UCSD-AML1 (cell line): ENCODE measurements around the gene CMTM4.
"Not testable (repeated sequence)": the region's sequence is repeated elsewhere in the genome, so short reads cannot be mapped to it uniquely, and the experiment has no call there.

Source experiments
- DNase-seq: peaks from one replicate; lab custom pipeline; 2025; ENCODE audit not compliant: unreplicated experiment; lab: John Stamatoyannopoulos, UW

CMTM4 gene

DNA sequence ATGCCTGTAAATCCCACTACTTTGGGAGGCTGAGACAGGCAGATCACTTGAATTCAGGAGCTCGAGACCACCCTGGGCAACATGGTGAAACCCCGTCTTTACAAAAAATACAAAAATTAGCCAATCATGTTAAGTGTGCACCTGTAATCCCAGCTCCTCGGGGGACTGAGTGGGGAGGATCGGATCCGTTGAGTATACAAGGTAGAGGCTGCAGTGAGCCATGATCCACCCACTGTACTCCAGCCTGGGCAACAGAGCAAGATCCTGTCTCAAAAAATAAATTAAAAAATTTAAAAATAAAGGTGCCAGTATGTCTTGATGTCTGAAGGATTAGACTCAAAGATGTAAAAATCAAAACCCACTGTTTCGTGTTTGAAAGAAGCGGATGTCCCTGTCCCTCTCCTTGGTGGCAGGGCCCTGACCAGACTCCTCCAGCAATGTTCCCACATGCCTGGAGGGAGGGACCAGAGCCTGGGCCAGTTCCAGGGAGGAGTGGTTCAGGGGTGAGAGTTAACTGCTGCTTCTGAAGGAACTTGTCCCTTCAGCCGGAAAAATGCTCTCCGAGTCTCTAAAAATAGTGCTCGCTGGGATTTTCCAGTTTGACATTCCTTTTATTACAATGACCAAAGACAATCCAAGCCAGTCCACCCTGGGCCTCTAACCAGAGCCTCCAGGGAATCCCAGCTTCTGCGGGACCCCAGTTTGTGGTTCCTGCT, 9.4 kb upstream of the CMTM4 start:
- DNase-seq = no peak

DNA sequence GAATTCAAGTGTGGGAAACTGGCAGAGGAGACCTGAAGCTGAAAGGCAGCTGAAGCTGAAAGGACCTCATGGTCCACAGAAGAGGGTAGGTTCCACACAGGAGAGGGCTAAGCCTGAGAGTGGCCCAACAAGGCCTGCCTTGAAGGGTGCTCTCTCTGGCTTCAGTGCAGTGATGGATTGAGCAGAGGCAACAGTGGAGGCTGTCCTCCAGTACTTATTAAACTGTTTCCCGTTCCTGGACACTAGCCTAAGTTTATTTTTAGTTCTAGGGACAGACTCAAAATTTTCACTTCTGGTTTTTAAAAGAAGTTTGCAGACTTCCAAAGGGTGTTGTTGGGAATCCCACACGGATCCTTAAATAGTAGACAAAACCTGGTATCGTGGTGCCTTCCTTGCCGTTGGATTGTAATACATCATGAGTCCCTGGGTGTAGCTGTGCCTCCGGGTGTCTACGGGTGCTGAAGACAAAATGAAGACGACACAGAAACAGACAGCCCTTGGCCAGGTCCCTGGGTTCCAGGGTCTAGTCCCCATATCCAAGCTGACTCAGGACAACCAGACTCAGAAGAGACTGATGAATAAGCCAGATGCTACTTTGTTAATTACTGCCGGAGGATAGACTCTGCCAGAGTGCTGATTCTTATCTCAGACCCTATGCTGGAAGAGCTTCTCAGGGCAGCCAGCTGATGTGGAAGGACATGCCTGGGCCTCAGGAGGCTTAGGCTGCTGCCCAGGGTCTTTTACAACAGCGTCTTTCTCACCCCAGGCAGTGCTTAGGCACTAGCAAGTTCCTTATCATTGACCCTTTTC, 7.1 kb upstream of the CMTM4 start:
- DNase-seq = no peak

DNA sequence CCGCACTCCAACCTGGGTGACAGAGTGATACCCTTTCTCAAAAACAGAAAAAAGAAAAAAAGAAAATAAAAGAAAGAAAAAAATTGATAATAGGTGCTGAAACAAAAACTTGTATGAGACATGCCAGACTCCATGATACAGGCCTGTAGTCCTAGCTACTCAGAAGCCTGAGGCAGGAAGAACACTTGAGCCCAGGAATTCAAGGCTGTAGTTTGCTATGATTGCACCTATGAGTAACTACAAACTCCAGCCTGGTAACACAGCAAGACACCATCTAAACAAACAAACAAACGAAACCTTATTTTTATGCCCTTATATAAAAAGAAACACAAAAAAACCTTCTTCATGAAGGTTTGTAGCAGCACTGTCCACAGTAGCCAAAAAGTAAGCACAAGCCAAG, 5.0 kb upstream of the CMTM4 start:
- DNase-seq = no peak

DNA sequence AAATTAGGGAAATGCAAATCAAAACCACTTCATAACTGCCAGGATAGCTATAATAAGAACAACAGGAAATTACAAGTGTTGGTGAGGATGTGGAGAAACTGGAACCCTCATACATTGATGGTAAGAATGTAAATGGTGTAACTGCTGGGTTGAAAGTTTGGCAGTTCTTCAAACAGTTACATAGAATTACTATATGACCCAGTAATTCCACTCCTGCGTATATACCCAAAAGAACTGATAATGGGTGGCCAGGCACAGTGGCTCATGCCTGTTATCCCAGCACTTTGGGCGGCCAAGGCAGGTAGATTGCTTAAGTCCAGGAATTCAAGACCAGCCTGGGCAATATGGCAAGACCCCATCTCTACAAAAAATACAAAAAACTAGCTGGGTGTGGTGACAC, 4.5 kb upstream of the CMTM4 start:
- DNase-seq = no peak

DNA sequence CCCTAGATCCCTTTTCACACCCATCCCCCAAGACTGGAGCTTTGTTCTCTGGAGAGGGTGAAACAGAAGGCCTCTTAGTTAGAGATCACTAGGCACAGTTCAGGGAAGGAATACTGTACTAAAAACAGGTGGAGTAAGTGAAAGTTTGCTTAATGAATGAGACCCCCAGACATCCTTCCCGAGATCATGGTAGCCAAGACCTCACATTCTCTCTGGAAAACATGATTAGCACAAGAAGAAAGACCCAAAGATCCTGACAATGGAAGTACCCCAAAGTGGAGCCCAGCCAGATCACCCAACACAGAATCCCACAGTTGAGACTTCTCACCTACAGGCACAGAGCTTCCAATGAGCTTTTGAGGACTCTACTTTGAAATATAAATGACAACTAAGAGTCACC, 3.4 kb upstream of the CMTM4 start:
- DNase-seq = no peak

DNA sequence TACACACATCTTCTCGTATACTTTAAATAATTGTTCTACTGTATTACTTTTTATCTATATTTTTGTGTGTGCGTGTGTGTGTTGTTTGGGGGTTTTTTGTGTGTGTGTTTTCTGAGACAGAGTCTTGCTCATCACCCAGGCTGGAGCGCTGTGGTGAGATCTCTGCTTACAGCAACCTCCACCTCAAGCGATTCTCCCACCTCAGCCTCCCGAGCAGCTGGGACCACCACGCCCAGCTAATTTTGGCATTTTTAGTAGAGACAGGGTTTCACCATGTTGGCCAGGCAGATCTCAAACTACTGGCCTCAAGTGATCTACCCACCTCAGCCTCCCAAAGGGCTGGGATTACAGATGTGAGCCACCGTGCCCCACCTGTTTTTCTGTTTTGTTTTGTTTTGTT, 1.5 kb upstream of the CMTM4 start:
- no peak for DNase-seq

DNA sequence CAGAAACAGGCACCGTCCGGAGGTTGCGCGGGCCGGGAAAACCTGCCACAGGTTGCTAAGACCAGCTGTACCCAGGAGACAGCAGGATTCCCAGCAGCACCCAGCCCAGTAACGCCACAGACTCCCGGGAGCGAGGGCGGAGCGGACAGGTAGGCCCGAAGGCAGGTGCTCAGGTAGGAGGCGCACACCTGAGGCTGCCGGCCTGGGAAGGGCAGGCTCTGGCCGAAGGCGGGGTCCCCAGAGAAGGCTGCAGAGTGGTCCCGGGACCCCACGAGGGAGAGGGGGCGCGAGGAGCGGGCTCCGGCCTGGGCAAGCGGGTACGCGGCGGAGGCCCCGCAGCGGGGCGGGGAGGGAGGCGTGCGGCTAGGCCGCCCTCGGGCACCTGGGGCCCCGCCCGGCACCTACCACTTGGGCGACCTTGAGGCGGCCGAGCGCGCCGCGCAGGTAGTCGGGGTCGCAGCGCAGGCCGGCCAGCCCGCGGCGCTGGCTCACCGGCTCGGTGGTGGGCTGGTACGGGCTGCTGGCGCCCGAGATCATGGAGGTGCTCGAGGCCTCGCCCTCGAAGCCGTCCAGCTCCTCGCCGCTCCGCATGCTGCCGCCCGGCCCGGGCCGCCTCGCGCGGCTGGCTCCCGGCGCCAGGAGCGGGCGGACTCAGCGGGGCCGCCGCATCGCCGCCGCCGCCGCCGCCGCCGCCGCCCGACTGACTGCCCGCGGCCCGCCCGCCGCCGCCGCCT, 441 bp downstream of the CMTM4 start:
- peak; percentile 42 for DNase-seq

DNA sequence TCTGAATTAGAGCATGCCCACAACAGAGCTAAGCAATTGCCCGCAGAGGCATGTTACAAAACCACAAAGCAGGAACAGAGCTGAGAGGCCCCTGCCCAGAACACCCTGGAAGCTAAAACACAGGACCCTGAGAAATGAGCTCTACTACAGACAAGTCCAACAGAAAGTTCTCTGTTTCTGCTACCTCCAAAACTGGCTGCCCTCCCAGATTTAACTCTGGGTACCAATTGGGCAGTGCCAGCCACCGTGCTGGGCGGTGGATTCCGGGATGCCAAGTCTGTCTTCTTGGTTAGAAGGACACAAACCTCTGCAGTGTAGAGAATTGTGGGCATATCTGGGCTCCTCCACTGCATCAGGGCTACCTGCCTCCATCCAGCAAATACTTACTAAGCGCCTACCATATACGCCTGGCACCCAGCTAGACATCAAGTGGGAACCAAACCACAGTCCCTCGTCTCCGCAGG, 1.0 kb downstream of the CMTM4 start:
- peak; percentile 25 for DNase-seq

DNA sequence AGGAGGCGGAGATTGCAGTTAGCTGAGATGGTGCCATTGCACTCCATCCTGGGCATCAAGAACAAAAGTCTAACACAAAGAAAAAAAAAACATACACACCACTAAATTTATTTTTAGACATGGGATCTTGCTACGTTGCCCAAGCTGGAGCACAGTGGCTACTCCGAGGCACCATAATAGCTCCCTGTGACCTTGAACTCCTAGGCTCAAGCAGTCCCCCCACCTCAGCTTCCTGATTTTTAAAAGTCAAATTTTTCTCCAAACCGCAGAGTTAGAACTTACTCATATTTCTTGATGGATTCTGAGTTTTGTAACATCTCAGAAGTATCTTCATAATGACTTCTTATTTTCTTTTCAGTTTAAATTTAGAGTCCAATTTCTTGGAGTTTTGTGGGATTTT, 3.4 kb downstream of the CMTM4 start:
- DNase-seq = no peak

DNA sequence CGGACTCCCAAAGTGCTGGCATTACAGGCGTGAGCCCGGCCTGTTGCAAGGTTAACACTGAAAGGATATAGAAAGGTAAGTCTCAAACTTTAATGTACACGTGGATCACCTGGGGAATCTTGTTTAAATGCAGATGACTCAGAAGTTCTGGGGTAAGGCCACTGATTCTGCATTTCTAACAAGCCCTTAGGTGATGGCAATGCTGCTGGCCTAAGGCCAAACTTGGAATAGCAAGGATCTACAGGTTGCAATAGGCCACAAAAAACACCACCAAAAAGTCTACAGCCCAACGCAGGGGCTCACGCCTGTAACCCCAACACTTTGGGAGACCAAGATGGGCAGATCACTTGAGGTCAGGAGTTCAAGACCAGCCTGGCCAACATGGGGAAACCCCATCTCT, 4.2 kb downstream of the CMTM4 start:
- no peak for DNase-seq

DNA sequence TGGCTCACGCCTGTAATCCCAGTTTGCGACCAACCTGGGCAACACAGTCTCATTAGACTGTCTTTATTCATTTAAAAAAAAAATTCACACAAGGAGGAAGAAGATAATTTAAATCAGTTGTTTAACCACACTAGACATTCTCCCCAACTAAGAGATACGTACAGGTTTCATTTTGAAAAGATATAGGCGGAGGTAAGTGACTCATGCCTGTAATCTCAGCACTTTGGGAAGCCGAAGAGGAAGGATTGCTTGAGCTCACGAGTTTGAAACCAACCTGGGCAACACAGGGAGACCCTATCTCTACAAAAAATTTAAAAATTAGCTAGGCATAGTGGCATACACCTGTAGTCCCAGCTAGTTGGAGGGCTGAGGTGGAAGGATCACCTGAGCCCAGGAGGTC, 5.3 kb downstream of the CMTM4 start:
- DNase-seq = no peak

DNA sequence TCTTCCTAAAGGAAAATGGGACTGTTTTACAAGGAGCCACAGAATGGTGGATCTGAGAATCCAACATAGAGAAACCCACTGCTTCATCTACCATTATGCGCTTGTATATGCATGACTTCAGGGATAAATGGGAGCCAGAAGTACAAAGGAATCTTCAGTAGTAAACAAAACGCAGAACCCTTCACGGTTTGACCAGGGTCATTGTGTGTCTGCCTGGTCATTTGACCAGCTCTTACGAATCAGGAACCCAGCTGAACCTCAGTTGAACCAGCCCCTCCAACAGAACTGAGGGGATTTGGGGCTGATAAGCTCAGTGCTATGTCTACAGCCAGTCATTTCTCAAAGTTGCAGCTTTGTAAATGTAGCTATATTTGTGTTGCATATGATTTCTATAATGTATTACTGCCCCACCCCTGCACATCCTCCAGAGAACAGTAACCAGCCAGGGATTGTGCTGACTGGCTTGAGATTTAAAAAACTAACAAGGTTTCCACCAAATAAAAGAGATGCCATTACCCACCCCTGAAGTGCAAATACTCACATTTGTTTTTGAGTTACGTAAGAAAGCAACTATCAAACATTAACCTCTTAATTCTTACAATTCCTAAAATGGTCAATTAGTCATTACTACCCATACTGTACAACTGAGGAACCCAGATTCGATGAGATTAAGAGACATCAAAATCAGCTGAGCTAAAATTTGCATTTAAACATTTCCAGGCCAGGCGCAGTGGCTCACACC, 6.3 kb downstream of the CMTM4 start:
- DNase-seq = no peak

DNA sequence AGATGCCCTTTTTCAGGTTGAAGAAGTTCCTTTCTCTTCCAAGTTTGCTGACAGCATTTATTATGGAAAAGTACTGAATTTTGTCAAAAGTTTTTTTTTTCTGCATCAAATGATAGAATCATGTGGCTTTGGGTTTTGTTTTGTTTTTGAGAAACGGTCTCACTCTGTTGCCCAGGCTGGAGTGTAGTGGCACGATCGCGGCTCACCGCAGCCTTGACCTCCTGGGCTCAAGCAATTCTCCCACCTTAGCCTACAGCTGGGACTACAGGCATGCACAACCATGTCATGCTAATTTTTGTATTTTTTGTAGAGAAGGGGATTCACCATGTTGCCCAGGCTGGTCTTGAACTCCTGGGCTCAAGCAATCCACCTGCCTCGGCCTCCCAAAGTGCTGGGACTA, 7.3 kb downstream of the CMTM4 start:
- DNase-seq = no peak

DNA sequence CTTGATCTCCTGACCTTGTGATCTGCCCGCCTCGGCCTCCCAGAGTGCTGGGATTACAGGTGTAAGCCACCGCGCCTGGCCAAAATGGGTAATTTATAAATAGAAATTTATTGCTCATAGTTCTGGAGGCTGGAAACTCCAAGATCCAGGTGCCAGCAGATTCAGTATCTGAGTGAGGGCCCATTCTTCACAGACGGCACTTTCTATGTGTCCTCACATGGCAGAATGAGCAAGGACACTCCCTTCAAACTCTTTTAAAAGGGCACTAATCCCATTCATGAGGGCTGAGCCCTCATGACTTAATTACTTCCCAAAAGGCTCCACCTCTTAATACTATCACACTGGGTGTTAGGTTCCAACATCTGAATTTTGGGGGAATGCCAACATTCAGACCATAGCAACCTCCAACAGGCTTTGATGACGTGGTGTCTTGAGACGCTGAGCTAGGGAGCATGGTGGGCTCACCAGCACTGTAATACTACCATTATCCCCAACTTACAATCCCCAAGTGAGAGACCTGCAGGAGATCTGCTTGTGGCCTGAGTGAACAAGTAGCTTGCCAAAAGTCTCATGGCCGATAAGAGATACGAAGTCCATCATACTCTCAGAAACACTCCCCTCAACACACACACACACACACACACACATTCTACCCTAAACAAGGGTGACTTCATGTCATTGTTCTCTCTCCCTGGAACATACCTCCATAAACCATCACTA, 8.5 kb downstream of the CMTM4 start:
- no peak for DNase-seq

DNA sequence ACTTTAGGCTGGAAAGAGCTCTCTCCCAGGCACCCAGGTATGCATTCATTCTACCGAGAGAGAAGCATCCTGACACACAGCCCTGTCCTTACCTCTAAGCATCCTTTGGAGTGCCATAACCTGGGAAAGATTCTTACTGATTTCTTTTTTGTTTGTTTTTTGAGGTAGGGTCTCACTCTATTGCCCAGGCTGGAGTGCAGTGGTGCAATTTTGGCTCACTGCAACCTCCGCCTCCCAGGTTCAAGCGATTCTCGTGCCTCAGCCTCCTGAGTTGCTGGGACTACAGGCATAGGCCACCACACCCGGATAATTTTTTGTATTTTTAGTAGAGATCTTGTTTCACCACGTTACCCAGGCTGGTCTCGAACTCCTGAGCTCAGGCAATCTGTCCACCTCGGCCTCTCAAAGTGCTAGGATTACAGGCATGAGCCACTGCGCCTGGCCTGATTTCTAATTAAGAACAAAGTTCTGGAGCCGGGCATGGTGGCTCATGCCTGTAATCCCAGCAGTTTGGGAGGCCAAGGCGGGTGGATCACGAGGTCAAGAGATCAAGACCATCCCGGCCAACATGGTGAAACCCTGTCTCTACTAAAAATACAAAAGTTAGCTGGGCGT, 10.9 kb downstream of the CMTM4 start:
- not testable (repeated sequence) for DNase-seq

DNA sequence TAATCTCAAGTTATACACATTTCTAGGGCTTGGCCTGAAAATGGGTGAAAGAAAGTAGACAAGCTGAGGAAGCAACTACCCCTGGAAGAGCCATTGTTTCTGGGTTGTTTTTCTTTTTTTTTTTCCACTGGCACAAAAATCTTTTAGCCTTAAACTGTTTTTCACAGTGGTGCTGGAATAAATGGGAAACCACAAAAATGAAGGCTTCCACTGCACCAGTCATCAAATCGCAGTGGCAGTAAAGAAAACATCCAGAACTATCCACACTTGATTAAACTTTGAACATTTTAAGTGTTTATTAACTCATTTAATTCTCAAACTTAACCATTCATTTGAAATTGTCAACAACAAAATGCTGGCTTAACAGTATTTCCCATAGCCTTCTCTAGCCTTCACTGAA, 14.3 kb downstream of the CMTM4 start:
- DNase-seq = no peak

DNA sequence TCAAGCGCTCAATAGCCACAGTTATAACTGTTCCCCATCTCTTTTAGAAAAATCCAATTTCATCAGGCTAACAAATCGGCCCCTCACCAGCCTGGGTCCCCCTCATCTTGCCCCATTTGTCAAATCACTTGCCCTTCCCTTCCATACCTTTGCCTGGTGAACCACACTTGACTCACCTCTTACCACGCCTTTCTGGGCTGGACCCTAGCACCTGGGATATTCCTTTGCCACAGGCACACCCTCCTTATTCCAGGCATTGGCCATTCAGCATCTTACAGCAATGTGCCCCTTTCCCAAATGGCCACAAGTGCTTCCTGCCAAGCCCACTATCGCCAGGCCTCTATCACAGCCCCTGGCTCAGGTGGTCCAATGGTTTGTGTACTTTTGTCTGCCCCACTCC, 14.9 kb downstream of the CMTM4 start:
- DNase-seq = no peak

DNA sequence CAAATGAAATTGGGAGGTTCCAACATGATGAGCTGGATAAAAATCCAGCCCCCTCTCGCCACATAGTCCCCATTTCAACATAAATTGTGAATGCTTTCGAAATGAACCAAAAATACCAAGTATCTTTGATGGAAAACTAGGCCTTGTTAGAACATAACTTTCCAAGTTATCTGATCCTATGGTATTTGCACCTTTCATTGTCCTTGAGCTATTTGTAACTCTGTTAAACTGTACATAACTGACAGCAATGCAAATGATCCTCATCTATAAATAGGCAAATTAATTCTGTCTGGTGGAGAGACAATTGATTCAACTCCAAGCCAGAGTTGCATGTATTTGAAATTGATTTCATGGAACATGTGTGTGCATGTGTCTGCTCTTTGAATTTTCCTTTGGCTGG, 18.2 kb downstream of the CMTM4 start:
- DNase-seq = no peak

DNA sequence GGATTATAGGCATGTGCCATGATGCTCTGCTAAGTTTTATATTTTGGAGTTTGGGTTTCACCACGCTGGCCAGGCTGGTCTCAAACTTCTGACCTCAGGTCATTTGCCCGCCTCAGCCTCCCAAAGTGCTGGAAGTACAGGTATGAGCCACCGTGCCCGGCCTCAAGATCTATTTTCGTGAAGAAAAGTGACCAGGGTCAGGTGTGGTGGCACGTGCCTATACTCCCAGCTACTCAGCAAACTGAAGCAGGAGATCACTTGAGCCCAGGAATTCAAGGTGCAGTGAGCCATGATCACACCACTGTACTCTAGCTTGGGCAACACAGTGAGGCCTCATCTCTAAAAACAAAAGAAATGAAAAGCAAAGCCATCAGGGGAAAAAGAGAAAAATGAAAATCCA, 18.7 kb downstream of the CMTM4 start:
- DNase-seq = no peak

DNA sequence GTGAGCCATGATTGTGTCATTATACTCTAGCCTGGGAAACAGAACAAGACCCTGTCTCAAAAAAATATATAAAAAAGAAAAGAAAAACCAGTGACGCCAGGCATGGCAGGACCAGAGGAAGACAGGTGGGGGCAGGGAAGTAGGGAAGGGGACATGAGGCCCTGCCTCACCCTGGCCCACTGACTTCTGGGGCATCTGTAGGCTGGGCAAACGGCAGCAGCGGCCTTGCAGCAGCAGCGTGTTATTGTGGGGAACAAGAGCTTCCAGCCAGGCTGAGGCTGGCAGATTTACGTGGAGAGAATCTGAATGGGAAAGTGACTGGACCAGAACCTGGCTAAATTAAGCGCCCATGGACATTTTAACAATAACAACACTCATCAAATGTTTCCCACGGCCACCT, 19.4 kb downstream of the CMTM4 start:
- no peak for DNase-seq
